UCSD-AML1 (cell line): ENCODE results near the gene NDUFAF8.

Experiments
- DNase-seq: peaks from one replicate; lab custom pipeline; 2025; ENCODE audit not compliant: unreplicated experiment; lab: John Stamatoyannopoulos, UW

The NDUFAF8 gene

GRCh38 chr17:81272616-81273015, 33.5 kb downstream of the NDUFAF8 start:
- peak; percentile 20 for DNase-seq

GRCh38 chr17:81273698-81274470, 34.8 kb downstream of the NDUFAF8 start:
- DNase-seq: no peak

GRCh38 chr17:81274471-81274855, 35.3 kb downstream of the NDUFAF8 start:
- no peak for DNase-seq

- no peak for DNase-seq
These were observed 37.7 kb downstream of the NDUFAF8 start for GRCh38 chr17:81276781-81277180.

DNA sequence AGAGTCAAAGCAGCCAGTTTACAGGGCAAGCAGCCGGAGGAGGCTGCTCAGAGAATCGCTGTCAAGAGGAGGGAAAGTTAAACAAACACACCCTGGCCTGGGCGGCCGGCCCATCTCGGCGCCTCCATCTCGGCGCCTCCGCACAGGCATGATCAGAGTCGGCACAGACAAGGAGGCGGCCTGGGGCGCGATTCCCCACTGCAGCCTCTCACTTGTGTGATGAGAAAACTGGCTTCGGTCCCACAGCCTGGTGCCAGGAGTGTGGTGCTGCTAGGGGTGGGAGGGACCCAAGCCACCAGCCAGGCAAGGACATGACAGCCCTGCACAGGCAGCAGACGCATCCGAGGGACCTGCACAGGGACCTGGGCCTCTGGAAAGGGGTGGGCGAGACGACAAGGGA, 38.3 kb downstream of the NDUFAF8 start:
- DNase-seq: no peak

GRCh38 chr17:81277946-81278693, 39.0 kb downstream of the NDUFAF8 start:
- no peak for DNase-seq

- no peak for DNase-seq
These were observed 39.7 kb downstream of the NDUFAF8 start for GRCh38 chr17:81278831-81279230.

DNA sequence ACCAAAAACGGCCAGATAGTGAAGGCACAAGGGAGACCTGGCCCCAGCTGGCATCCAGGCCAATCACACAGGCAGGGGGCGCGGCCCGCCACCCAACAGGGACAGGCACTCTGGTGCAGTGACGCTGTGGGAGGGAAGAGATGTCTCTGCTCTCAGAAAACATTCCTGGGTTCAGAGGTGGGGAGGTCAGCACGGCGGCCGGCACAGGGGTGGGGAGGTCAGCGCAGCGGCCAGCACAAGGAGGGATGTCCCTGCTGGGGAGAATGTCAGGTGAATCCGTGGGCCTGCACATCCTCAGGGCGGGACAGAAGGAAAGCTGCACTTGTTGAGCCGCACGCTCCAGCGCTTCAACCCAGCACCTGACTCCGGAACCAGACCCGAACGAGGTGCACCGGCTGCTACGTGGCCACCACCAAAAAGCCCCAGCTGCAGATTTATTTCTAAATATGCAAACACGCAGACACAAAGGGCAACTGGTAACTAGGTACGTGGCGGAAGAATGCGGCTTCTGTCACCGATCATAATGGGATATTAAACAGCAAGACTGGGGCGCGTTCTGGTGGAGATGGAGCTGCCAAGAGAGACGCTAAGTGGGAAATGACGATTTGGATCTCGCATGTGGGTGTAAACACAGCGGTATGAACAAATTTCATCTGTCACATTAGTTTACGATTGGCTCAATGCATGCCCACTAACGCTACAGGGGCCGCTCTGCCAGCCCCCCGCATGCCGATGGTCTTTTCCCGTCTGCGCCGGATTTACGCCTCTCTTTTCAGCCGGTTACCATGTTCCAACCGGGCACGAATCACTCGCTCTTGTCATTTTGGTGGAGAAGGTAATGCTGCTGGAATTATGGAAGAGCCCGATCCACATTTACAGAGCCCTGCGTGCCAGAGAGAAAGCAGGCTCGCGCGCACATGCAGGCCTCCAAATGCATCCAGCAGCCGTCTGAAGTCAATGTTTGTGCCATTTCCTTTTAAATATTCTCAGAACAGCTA, 40.5 kb downstream of the NDUFAF8 start:
- DNase-seq: no peak

DNA sequence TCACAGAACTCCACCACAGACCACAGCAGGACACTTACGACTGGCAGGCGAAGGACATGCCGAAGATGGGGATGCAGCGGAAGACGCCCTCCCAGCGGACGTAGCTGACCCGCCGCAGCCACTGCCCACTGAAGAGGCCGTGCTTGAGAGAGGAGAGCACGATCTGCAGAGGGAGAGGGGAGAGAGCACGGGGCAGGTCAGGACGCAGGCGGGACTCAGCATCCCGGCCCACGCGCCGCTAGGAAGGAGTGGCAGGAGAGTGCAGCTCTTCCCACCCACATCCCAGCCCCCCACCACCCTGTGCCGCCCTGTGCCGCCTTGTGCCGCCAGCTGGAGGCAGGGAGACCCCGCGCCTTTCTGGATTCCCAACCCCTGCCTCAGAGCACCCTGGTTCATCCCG, 41.5 kb downstream of the NDUFAF8 start:
- no peak for DNase-seq

- DNase-seq: no peak
These were observed 43.0 kb downstream of the NDUFAF8 start for GRCh38 chr17:81282141-81282540.

DNA sequence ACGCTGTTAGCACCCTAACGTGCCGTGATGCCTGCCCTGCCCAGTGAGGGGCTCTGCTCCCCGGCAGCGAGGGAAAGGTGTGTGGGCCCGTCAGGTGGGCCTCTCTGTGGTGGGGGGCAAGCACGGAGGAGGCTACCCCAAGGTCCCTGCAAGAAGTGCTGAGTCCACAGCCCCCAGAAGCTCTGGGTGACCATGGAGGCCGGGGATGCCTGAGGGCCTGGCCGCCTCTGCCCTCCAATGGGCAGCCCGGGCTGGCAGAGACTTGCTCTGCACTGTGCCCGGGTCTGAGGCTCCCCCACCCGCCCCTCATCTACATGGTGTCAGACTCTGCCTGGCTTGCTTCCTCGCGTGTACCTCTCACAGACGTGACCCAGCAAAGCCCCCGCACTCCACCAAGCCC, 43.8 kb downstream of the NDUFAF8 start:
- DNase-seq: no peak

- DNase-seq: peak; percentile 93
These were observed 46.2 kb downstream of the NDUFAF8 start for GRCh38 chr17:81285179-81285878.

- DNase-seq: no peak
These were observed 46.8 kb downstream of the NDUFAF8 start for GRCh38 chr17:81285894-81286293.

DNA sequence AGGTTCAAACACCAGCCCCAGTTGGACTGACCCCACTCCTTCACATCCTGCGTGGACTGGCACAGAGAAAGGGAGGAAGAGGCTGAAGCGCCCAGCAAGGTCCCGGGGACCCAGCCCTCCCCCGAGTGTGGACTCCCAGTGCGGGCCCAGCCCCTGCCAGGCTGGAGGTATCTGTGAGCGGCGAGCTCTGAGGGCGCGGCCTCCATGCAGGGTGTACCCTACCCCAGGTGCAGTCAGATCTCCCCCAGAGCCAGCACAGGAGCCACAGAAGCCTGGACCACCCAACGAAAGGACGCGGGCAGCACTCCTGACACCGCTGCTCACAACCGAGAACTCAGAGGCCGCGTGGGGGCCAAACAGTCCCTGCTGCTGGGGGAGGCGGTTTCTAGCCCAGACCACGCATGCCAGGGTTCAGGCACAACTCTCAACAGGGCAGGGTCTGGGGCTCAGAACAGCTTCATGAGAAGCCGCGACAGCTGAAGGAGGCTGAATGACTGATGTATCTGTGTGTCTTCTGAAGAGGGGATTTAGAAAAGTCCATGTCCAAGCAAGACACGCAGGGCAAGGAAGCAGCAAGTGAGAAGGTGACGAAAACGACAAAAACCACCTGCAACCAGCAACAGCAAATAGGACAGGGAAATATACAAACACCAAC, 47.5 kb downstream of the NDUFAF8 start:
- no peak for DNase-seq

- DNase-seq: no peak
These were observed 48.0 kb downstream of the NDUFAF8 start for GRCh38 chr17:81287152-81287551.

- DNase-seq: peak; percentile 73
These were observed 48.8 kb downstream of the NDUFAF8 start for GRCh38 chr17:81287741-81288430.

DNA sequence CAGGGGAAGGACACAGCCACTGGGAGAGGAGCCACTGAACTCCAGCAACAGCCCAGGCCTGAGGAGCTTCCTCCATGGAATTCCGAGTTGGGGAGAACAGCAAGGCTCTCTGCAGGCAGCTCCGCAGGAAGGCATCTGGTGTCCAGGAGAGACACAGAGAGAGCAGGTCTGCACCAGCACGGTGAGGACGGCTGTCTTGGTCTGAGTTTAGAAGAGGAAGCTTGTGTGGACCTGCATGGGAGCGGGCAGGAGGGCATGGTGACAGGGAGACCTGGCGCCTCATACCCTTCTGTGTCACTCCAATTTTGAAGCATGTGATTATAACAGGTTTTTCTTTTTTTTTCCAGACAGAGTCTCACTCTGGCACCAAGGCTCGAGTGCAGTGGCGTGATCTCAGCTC, 49.6 kb downstream of the NDUFAF8 start:
- DNase-seq: no peak

DNA sequence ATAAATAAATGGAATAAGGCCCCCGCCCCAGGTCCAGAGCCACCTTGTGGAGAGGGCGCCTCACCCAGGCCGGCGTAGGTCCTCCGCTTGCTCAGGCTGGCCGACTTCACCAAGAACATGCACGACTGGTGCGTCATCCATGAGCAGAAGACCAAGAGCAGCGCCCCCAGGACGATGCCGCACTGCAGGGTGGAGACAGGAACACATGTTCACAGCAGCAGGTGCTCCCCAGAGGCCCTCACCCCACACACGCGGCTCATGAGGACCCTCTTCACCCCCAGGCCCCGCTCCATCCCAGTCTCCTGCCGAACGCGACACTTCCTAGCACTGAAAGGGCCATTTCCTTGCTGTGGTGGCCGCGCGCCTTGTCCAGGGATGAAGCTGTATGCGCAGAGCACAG, 50.5 kb downstream of the NDUFAF8 start:
- DNase-seq: no peak

GRCh38 chr17:81290230-81290629, 51.1 kb downstream of the NDUFAF8 start:
- DNase-seq: no peak
